A673 (cell line): ENCODE results near the gene MAGI1.

Experiments
- EZH2 ChIP-seq: fragments of 200-600 bp; sonication (generic); IDR thresholded peaks from 2 replicates; pipeline ENCODE4 v1.6.1; 2017; ENCODE audit warnings: borderline replicate concordance, low read depth, mild to moderate bottlenecking, mixed read lengths, antibody characterized with exemption, low read length; ENCODE audit not compliant: poor library complexity, severe bottlenecking
- TF ChIP-seq, protein P1 (sequence below): fragments of 300-800, 200-600 bp; sonication (generic); conservative IDR thresholded peaks from 2 replicates; pipeline ENCODE4 v1.5.1; 2017; ENCODE audit warnings: low read depth, mild to moderate bottlenecking, antibody characterized with exemption, low read length, moderate library complexity, mixed read lengths

GRCh38 chr3:65483480-65483879 lies 555.2 kb downstream of the MAGI1 start:
- TF ChIP-seq, protein P1, sequence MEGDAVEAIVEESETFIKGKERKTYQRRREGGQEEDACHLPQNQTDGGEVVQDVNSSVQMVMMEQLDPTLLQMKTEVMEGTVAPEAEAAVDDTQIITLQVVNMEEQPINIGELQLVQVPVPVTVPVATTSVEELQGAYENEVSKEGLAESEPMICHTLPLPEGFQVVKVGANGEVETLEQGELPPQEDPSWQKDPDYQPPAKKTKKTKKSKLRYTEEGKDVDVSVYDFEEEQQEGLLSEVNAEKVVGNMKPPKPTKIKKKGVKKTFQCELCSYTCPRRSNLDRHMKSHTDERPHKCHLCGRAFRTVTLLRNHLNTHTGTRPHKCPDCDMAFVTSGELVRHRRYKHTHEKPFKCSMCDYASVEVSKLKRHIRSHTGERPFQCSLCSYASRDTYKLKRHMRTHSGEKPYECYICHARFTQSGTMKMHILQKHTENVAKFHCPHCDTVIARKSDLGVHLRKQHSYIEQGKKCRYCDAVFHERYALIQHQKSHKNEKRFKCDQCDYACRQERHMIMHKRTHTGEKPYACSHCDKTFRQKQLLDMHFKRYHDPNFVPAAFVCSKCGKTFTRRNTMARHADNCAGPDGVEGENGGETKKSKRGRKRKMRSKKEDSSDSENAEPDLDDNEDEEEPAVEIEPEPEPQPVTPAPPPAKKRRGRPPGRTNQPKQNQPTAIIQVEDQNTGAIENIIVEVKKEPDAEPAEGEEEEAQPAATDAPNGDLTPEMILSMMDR: no peak
- TF ChIP-seq EZH2: no peak
